ENCODE results near the gene KIF3A.

Gene KIF3A

GRCh38 chr5:132736853-132737833, at the start of gene KIF3A:
TSS of gene KIF3A (minus strand) at chr5:132737546. CDS start at chr5:132737419, 127 bp downstream.
- peak; percentile 98 for DNase-seq

- DNase-seq: no peak
These were observed 49.7 kb upstream of the KIF3A start for GRCh38 chr5:132787076-132787475.

GRCh38 chr5:132785864-132786263, 48.5 kb upstream of the KIF3A start:
- no peak for DNase-seq

GRCh38 chr5:132785365-132785764, 48.0 kb upstream of the KIF3A start:
- DNase-seq: no peak

GRCh38 chr5:132782101-132782500, 44.8 kb upstream of the KIF3A start:
- DNase-seq: no peak

GRCh38 chr5:132781029-132781428, 43.7 kb upstream of the KIF3A start:
- DNase-seq: no peak

- no peak for DNase-seq
These were observed 43.2 kb upstream of the KIF3A start for GRCh38 chr5:132780577-132780976.

- DNase-seq: no peak
These were observed 42.6 kb upstream of the KIF3A start for GRCh38 chr5:132779961-132780360.

GRCh38 chr5:132778856-132779255, 41.5 kb upstream of the KIF3A start:
- no peak for DNase-seq

- no peak for DNase-seq
These were observed 40.8 kb upstream of the KIF3A start for GRCh38 chr5:132778129-132778528.

- DNase-seq: peak; percentile 52
These were observed 40.1 kb upstream of the KIF3A start, which contains the start of gene SEPTIN8 for GRCh38 chr5:132777209-132778069. TSS of gene SEPTIN8 (minus strand) at chr5:132777239. CDS start at chr5:132777137, 102 bp downstream.

- DNase-seq: no peak
These were observed 39.5 kb upstream of the KIF3A start for GRCh38 chr5:132776938-132777208.

- no peak for DNase-seq
These were observed 39.0 kb upstream of the KIF3A start for GRCh38 chr5:132776131-132776937.

- no peak for DNase-seq
These were observed 38.2 kb upstream of the KIF3A start for GRCh38 chr5:132775476-132775961.

GRCh38 chr5:132774896-132775295, 37.5 kb upstream of the KIF3A start:
- DNase-seq: no peak

GRCh38 chr5:132774406-132774805, 37.1 kb upstream of the KIF3A start:
- no peak for DNase-seq

- DNase-seq: no peak
These were observed 36.4 kb upstream of the KIF3A start for GRCh38 chr5:132773601-132774355.

GRCh38 chr5:132773114-132773513, 35.8 kb upstream of the KIF3A start:
- DNase-seq: no peak

GRCh38 chr5:132772291-132773070, 35.1 kb upstream of the KIF3A start:
- DNase-seq: no peak

- no peak for DNase-seq
These were observed 34.2 kb upstream of the KIF3A start for GRCh38 chr5:132771503-132771998.
